MM.1S (cell line): ENCODE results near the gene AKR7A2.

Source experiments
- DNase-seq: peaks from one replicate; pipeline ENCODE4 v3.0.0-alpha.2; 2015
- H2AFZ ChIP-seq: fragments of 300-600 bp; sonication (generic); 2 replicates; pipeline ENCODE4 v1.6.0; 2016; ENCODE audit warnings: antibody characterized with exemption, low read length
- H3F3A ChIP-seq: fragments of 300-600 bp; sonication (generic); 2 replicates; pipeline ENCODE4 v1.6.1; 2016; ENCODE audit warnings: mild to moderate bottlenecking, antibody characterized with exemption, low read length, moderate library complexity, mixed read lengths; ENCODE audit not compliant: insufficient read depth
- H3K27ac ChIP-seq: fragments of 300-600 bp; sonication (generic); 2 replicates; pipeline ENCODE4 v1.5.1; 2016; ENCODE audit warnings: mild to moderate bottlenecking, low read length
- H3K27me3 ChIP-seq: fragments of 300-600 bp; sonication (generic); replicated peaks from 2 replicates; pipeline ENCODE4 v1.6.0; 2016; ENCODE audit warnings: low read length; ENCODE audit not compliant: insufficient read depth
- H3K36me3 ChIP-seq: fragments of 300-600 bp; sonication (generic); replicated peaks from 2 replicates; pipeline ENCODE4 v1.6.1; 2016; ENCODE audit warnings: mild to moderate bottlenecking, low read length, mixed read lengths; ENCODE audit not compliant: insufficient read depth
- H3K4me1 ChIP-seq: fragments of 300-600 bp; sonication (generic); 2 replicates; pipeline ENCODE4 v1.6.1; 2016; ENCODE audit warnings: low read length, mixed read lengths
- H3K4me2 ChIP-seq: fragments of 300-600 bp; sonication (generic); 2 replicates; pipeline ENCODE4 v1.6.0; 2016; ENCODE audit warnings: low read depth, low read length
- H3K4me3 ChIP-seq: fragments of 300-600 bp; sonication (generic); 2 replicates; pipeline ENCODE4 v1.5.1; 2016; ENCODE audit warnings: low read length, mixed read lengths
- H3K79me2 ChIP-seq: fragments of 300-600 bp; sonication (generic); 2 replicates; pipeline ENCODE4 v1.6.1; 2016; ENCODE audit warnings: mixed run types, low read length, mixed read lengths
- H3K9ac ChIP-seq: fragments of 300-600 bp; sonication (generic); 2 replicates; pipeline ENCODE4 v1.6.1; 2016; ENCODE audit warnings: low read length, mixed read lengths
- H3K9me2 ChIP-seq: fragments of 300-600 bp; sonication (generic); replicated peaks from 2 replicates; pipeline ENCODE4 v1.6.1; 2016; ENCODE audit warnings: mild to moderate bottlenecking, low read length, mixed read lengths; ENCODE audit not compliant: insufficient read depth
- H3K9me3 ChIP-seq: fragments of 300-600 bp; sonication (generic); replicated peaks from 2 replicates; pipeline ENCODE4 v1.6.1; 2016; ENCODE audit warnings: mild to moderate bottlenecking, low read length, mixed read lengths; ENCODE audit not compliant: insufficient read depth
- H4K20me1 ChIP-seq: fragments of 300-600 bp; sonication (generic); 2 replicates; pipeline ENCODE4 v1.6.1; 2016; ENCODE audit warnings: mild to moderate bottlenecking, low read length, moderate library complexity, mixed read lengths; ENCODE audit not compliant: insufficient read depth
- EZH2 ChIP-seq: fragments of 300-600 bp; sonication (generic); optimal IDR thresholded peaks from 2 replicates; pipeline ENCODE3; 2017; ENCODE audit warnings: low read depth, mild to moderate bottlenecking, antibody characterized with exemption, low read length, mixed read lengths
- EZH2phosphoT487 ChIP-seq: fragments of 300-600 bp; sonication (generic); IDR thresholded peaks from 2 replicates; pipeline ENCODE4 v1.6.1; 2018; ENCODE audit warnings: antibody characterized with exemption, low read length
- TF ChIP-seq, protein P1 (sequence below): fragments of 300-600 bp; sonication (generic); IDR thresholded peaks from 2 replicates; pipeline ENCODE4 v1.5.1; 2016; ENCODE audit warnings: antibody characterized with exemption, low read length, mixed read lengths

Gene AKR7A2

DNA sequence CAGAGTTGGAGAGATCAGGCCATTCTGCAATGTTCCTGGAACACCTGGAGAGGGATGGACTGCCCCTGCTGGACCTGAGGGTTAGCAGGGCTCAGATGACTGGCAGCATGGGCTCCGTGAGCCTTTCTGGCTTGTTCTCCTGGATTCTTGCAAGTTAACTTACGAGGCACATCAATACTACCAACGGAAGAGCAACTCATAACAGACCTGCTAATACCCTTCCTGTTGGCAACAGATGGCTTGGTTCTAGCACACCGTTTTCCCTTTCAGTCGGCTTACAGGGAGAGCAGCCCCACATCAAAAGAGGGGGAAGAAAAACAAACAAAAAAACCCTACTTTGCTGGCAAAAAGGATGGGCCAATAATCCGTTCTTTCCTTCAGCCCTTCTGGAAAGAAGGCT lies 48.1 kb upstream of the AKR7A2 start:
- no peak for DNase-seq
- H3K4me1 ChIP-seq, result no peaks in the 10 kb centered on the region
- H3K9ac ChIP-seq, result no peak overlapping the region
- H3K36me3 ChIP-seq, result 0 out of 2 replicates have a peak, but pooled peaks cover 4% of the 10 kb centered on the region
- H3K79me2 ChIP-seq, result peaks cover 18% of the 10 kb centered on the region
- TF ChIP-seq EZH2, result no peak
- TF ChIP-seq, protein P1, sequence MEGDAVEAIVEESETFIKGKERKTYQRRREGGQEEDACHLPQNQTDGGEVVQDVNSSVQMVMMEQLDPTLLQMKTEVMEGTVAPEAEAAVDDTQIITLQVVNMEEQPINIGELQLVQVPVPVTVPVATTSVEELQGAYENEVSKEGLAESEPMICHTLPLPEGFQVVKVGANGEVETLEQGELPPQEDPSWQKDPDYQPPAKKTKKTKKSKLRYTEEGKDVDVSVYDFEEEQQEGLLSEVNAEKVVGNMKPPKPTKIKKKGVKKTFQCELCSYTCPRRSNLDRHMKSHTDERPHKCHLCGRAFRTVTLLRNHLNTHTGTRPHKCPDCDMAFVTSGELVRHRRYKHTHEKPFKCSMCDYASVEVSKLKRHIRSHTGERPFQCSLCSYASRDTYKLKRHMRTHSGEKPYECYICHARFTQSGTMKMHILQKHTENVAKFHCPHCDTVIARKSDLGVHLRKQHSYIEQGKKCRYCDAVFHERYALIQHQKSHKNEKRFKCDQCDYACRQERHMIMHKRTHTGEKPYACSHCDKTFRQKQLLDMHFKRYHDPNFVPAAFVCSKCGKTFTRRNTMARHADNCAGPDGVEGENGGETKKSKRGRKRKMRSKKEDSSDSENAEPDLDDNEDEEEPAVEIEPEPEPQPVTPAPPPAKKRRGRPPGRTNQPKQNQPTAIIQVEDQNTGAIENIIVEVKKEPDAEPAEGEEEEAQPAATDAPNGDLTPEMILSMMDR, result no peak
- no peak for TF ChIP-seq EZH2phosphoT487
- no peak overlapping the region for H3K27ac ChIP-seq
- H3K4me2 ChIP-seq, result no peak overlapping the region
- no peaks in the 10 kb centered on the region for H3K9me2 ChIP-seq
- no peak overlapping the region for H3K4me3 ChIP-seq
- H2AFZ ChIP-seq, result no peak overlapping the region
- H3F3A ChIP-seq, result no peaks in the 10 kb centered on the region
- H3K9me3 ChIP-seq, result no peaks in the 10 kb centered on the region
- no peaks in the 10 kb centered on the region; the same call in 1 of the 2 replicates for H4K20me1 ChIP-seq
- no peaks in the 10 kb centered on the region for H3K27me3 ChIP-seq

GRCh38 chr1:19359357-19359756 lies 47.4 kb upstream of the AKR7A2 start:
- no peaks in the 10 kb centered on the region for H3K9me3 ChIP-seq
- 0 out of 2 replicates have a peak, but pooled peaks cover 4% of the 10 kb centered on the region for H3K36me3 ChIP-seq
- H4K20me1 ChIP-seq, result no peaks in the 10 kb centered on the region; the same call in 1 of the 2 replicates
- no peak overlapping the region for H3K4me2 ChIP-seq
- H3K9me2 ChIP-seq, result no peaks in the 10 kb centered on the region
- no peak overlapping the region for H3K4me3 ChIP-seq
- H3K4me1 ChIP-seq, result no peaks in the 10 kb centered on the region
- no peaks in the 10 kb centered on the region for H3K27me3 ChIP-seq
- H3K9ac ChIP-seq, result no peak overlapping the region
- no peak for DNase-seq
- H3K27ac ChIP-seq, result no peak overlapping the region
- TF ChIP-seq EZH2phosphoT487, result no peak
- no peak for TF ChIP-seq EZH2
- TF ChIP-seq, protein P1, result no peak
- no peaks in the 10 kb centered on the region for H3F3A ChIP-seq
- peaks cover 15% of the 10 kb centered on the region for H3K79me2 ChIP-seq
- no peak overlapping the region for H2AFZ ChIP-seq

DNA sequence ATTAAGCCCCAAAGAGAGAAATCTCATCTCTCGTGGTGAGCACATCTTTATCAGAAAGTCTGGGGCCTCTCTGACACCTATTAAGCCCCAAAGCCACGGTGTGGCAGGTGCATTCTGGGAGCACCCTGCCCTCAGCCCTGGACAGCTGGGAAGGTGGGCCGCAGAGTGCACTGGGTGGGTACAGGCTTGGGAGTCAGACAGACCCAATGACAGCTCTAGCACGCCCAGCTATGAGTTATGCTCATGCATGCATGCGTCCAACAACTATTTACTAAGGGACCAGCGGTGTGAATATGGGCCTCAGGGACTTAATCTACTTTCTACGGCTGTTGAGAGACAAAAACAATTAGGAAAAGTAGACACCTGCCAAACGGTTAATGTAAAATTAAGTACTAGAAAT lies 46.8 kb upstream of the AKR7A2 start:
- no peak for DNase-seq
- Histone ChIP-seq H3K27me3 (no peaks in the 10 kb centered on the region), H3K4me1 (no peaks in the 10 kb centered on the region), H4K20me1 (no peaks in the 10 kb centered on the region; the same call in 1 of the 2 replicates), H3K9me2 (no peaks in the 10 kb centered on the region), H3F3A (no peaks in the 10 kb centered on the region), H3K9ac (no peak overlapping the region), H3K9me3 (no peaks in the 10 kb centered on the region), H3K36me3 (0 out of 2 replicates have a peak, but pooled peaks cover 4% of the 10 kb centered on the region), H3K4me2 (no peak overlapping the region), H2AFZ (no peak overlapping the region), H3K4me3 (no peak overlapping the region), H3K27ac (no peak overlapping the region), H3K79me2 (peaks cover 13% of the 10 kb centered on the region)
- TF ChIP-seq EZH2 (no peak), EZH2phosphoT487 (no peak)
- TF ChIP-seq, protein P1, result no peak
